Spleen (tissue), 11 donors: Measurements from ENCODE around the gene ADAMTS17. TPM values are rescaled to one million over a fixed set of nuclear protein-coding genes. Genes with fewer than 3 reads are reported as not detected.

ENCODE experiments used
- DNase-seq: peaks from one replicate; pipeline ENCODE4 v3.0.0-alpha.2; 2020
- H3K27ac ChIP-seq, 8 donors: fragments of 200-600 bp; sonication (generic) in 7 of 8; 1 replicate in 4 of 8; 2 replicates in 4 of 8; pipeline versions ENCODE4 v1.5.0 to v1.8.0; 2016 to 2021; ENCODE audit warnings: inconsistent platforms in 4 of 8, mild to moderate bottlenecking in 4 of 8, moderate library complexity in 1 of 8
- H3K27me3 ChIP-seq, 7 donors: fragments of 200-600 bp; sonication (generic) in 6 of 7; replicated peaks in 1 of 7; 1 replicate in 4 of 7; 2 replicates in 3 of 7; pipeline versions ENCODE4 v1.5.0 to v1.8.0; 2016 to 2021; ENCODE audit warnings: inconsistent platforms in 3 of 7, mild to moderate bottlenecking in 1 of 7
- H3K36me3 ChIP-seq, 6 donors: fragments of 200-600 bp; sonication (generic) in 5 of 6; 1 replicate in 4 of 6; 2 replicates in 2 of 6; pipeline versions ENCODE4 v1.5.0 to v1.8.0; 2016 to 2021; ENCODE audit warnings: inconsistent platforms in 2 of 6
- H3K4me1 ChIP-seq, 6 donors: fragments of 200-600 bp; sonication (generic) in 5 of 6; 1 replicate in 3 of 6; 2 replicates in 3 of 6; pipeline versions ENCODE4 v1.5.0 to v1.8.0; 2016 to 2021; ENCODE audit warnings: inconsistent platforms in 3 of 6
- H3K4me3 ChIP-seq, 8 donors: fragments of 200-600 bp; sonication (generic) in 7 of 8; 1 replicate in 4 of 8; 2 replicates in 4 of 8; pipeline versions ENCODE4 v1.5.0 to v1.8.0; 2016 to 2021; ENCODE audit warnings: inconsistent platforms in 4 of 8, mild to moderate bottlenecking in 4 of 8, moderate library complexity in 2 of 8
- H3K9me3 ChIP-seq, 8 donors: fragments of 200-600 bp; sonication (generic) in 7 of 8; 1 replicate in 4 of 8; 2 replicates in 4 of 8; pipeline versions ENCODE4 v1.5.0 to v1.8.0; 2016 to 2021; ENCODE audit warnings: inconsistent platforms in 4 of 8
- CTCF ChIP-seq, 11 experiments: fragments of 200-600 bp in 7 of 11; fragments of 450-650 bp in 4 of 11; sonication (generic) in 4 of 11; IDR thresholded peaks in 8 of 11; conservative IDR thresholded peaks in 3 of 11; 1 replicate in 7 of 11; 2 replicates in 4 of 11; pipeline versions ENCODE4 v1.4.0 to v1.8.0; 2016 to 2021; ENCODE audit warnings: antibody characterized with exemption in 11 of 11, inconsistent platforms in 4 of 11, mild to moderate bottlenecking in 1 of 11
- POLR2A ChIP-seq, 3 donors: fragments of 450-650 bp; IDR thresholded peaks; one replicate each; pipeline ENCODE4 v1.5.1; 2017; ENCODE audit warnings: antibody characterized with exemption in 3 of 3, mild to moderate bottlenecking in 1 of 3
- POLR2AphosphoS5 ChIP-seq, 3 donors: sonication (generic); formaldehyde crosslinking; IDR thresholded peaks; one replicate each; pipeline ENCODE4 v1.5.1; 2017; ENCODE audit warnings: antibody characterized with exemption in 3 of 3
- WGBS, 5 donors: extraction: QIAGEN DNeasy Blood & Tissue Kit in 3 of 5; methylation state at CpG; one replicate each; pipeline versions ENCODE4 v1.1.5 to v1.1.7; 2013 to 2018; 5-methylcytosine and 5-hydroxymethylcytosine counted together
- intact Hi-C: fragments of 100-400 bp; cut with DNase I; formaldehyde crosslinking; loops from one replicate; pipeline ENCODE4 v1.15.0; 2023; ENCODE audit warnings: low total_unique reads
- polyA plus RNA-seq, 3 donors: library from polyadenylated mRNA; stranded (reverse); fragments of 200-250 nt; gene quantifications; one replicate each; pipeline ENCODE4 v1.2.1, GENCODE V29; 2013
- total RNA-seq, 7 donors: library from RNA; depleted of rRNA in 3 of 7; stranded (reverse); fragments of >200 nt in 3 of 7; fragmentation: NEBNext Ultra II Directional in 4 of 7; extraction: Animal tissue kit (Norgen Biotek cat#: 25700) in 4 of 7; gene quantifications; one replicate each; pipeline versions ENCODE4 v1.1.0 to v1.2.1, GENCODE V29; 2016 to 2021
- donor health status: healthy with polysubstance abuse.
- donor health status: DM: no; HTN: no; CAD: no; lungs with moderate emphysema.
- donor health status: DM: no; HTN: no; CAD: no.
- donor health status: Bipolar disorder and iron deficiency.
- donor health status: healthy.
- donor health status: DM: no; HTN: no; CAD: no.
- donor health status: DM: yes; HTN: yes; CAD: no.

The ADAMTS17 gene
- total and polyA plus RNA-seq, 10 donors, result 0.21 to 13.2 (median 5.8) TPM

GRCh38 chr15:100301910-100302431 is 39.8 kb downstream of the ADAMTS17 start:
- H3K27me3 ChIP-seq, result no peaks in the 10 kb centered on the region
- intact Hi-C loops, result no loop called here
- 80 to 88% (median 87%) methylated on average over 2 of the region's 2 CpGs for WGBS, 5 donors

GRCh38 chr15:100298257-100298656 is 43.5 kb downstream of the ADAMTS17 start:
- no peaks in the 10 kb centered on the region for H3K27me3 ChIP-seq
- no peak overlapping the region for H3K4me3 ChIP-seq

More at GRCh38 chr15:100301910-100302431, 39.8 kb downstream of the ADAMTS17 start:
- Histone ChIP-seq H3K4me3 (no peak overlapping the region), H3K4me1 (no peaks in the 10 kb centered on the region), H3K9me3 (peaks cover 0 to 29% (median 22%) of the 10 kb centered on the region in 8 donors), H3K36me3 (no peaks in the 10 kb centered on the region), H3K27ac (no peak overlapping the region)
- no peak for DNase-seq
- TF ChIP-seq POLR2A (IDR thresholded peaks at IDR 0.05), result no peak
- TF ChIP-seq CTCF (IDR thresholded peaks at IDR 0.05 in 8 of 11, conservative IDR thresholded peaks at IDR 0.05 in 3 of 11), result no peak
- no peak for TF ChIP-seq POLR2AphosphoS5 (IDR thresholded peaks at IDR 0.05)

GRCh38 chr15:100297812-100298211 is 44.0 kb downstream of the ADAMTS17 start:
- intact Hi-C loops, result no loop called here
- TF ChIP-seq POLR2AphosphoS5 (IDR thresholded peaks at IDR 0.05), result no peak
- no peak for TF ChIP-seq POLR2A (IDR thresholded peaks at IDR 0.05)
- TF ChIP-seq CTCF (IDR thresholded peaks at IDR 0.05 in 8 of 11, conservative IDR thresholded peaks at IDR 0.05 in 3 of 11), result no peak
- WGBS, 5 donors, result 59 to 70% (median 67%) methylated on average over 9 of the region's 9 CpGs
- no peak for DNase-seq
- Histone ChIP-seq H3K27me3 (no peaks in the 10 kb centered on the region), H3K4me1 (no peaks in the 10 kb centered on the region), H3K27ac (no peak overlapping the region), H3K36me3 (no peaks in the 10 kb centered on the region), H3K9me3 (peaks cover 0 to 39% (median 24%) of the 10 kb centered on the region in 8 donors), H3K4me3 (no peak overlapping the region)

More at GRCh38 chr15:100298257-100298656, 43.5 kb downstream of the ADAMTS17 start:
- H3K4me1 ChIP-seq, result no peaks in the 10 kb centered on the region
- H3K9me3 ChIP-seq, result peaks cover 0 to 39% (median 24%) of the 10 kb centered on the region in 8 donors
- H3K27ac ChIP-seq, result no peak overlapping the region
- no peaks in the 10 kb centered on the region for H3K36me3 ChIP-seq
- WGBS, 5 donors, result 83 to 93% (median 85%) methylated on average over 7 of the region's 7 CpGs
- no peak for DNase-seq
- intact Hi-C loops, result no loop called here
- TF ChIP-seq POLR2AphosphoS5 (IDR thresholded peaks at IDR 0.05) (no peak), POLR2A (IDR thresholded peaks at IDR 0.05) (no peak), CTCF (IDR thresholded peaks at IDR 0.05 in 8 of 11, conservative IDR thresholded peaks at IDR 0.05 in 3 of 11) (no peak)

GRCh38 chr15:100295939-100296565 is 45.7 kb downstream of the ADAMTS17 start:
- Histone ChIP-seq H3K27ac (no peak overlapping the region), H3K27me3 (no peaks in the 10 kb centered on the region), H3K4me1 (no peaks in the 10 kb centered on the region), H3K4me3 (no peak overlapping the region), H3K9me3 (peaks cover 0 to 38% (median 21%) of the 10 kb centered on the region in 8 donors), H3K36me3 (no peaks in the 10 kb centered on the region)
- no peak for DNase-seq
- no peak for TF ChIP-seq POLR2AphosphoS5 (IDR thresholded peaks at IDR 0.05)
- no peak for TF ChIP-seq POLR2A (IDR thresholded peaks at IDR 0.05)
- no peak for TF ChIP-seq CTCF (IDR thresholded peaks at IDR 0.05 in 8 of 11, conservative IDR thresholded peaks at IDR 0.05 in 3 of 11)
- WGBS, 5 donors, result 84 to 92% (median 87%) methylated on average over 8 of the region's 8 CpGs
- intact Hi-C loops, result no loop called here
